GM12892 (cell line): ENCODE data around the gene RRAD.

ENCODE experiments used
- DNase-seq: peaks from one replicate; pipeline ENCODE4 v3.0.0; 2011; ENCODE audit not compliant: insufficient read length
- FAIRE-seq: peaks from 2 replicates; lab custom pipeline; 2011; peaks lifted over from hg19 to GRCh38; lab: Jason Lieb, UNC
- POLR2A ChIP-seq: IDR thresholded peaks from 2 replicates; pipeline ENCODE4 v1.6.1; 2011; ENCODE audit warnings: low read depth, low read length, control low read depth
- POLR2AphosphoS5 ChIP-seq: IDR thresholded peaks from 2 replicates; pipeline ENCODE4 v1.6.1; 2011; ENCODE audit warnings: low read depth, low read length, control low read depth
- TAF1 ChIP-seq: IDR thresholded peaks from 2 replicates; pipeline ENCODE4 v1.6.1; 2011; ENCODE audit warnings: low read depth, mild to moderate bottlenecking, control low read depth, low read length, borderline replicate concordance

RRAD gene

DNA sequence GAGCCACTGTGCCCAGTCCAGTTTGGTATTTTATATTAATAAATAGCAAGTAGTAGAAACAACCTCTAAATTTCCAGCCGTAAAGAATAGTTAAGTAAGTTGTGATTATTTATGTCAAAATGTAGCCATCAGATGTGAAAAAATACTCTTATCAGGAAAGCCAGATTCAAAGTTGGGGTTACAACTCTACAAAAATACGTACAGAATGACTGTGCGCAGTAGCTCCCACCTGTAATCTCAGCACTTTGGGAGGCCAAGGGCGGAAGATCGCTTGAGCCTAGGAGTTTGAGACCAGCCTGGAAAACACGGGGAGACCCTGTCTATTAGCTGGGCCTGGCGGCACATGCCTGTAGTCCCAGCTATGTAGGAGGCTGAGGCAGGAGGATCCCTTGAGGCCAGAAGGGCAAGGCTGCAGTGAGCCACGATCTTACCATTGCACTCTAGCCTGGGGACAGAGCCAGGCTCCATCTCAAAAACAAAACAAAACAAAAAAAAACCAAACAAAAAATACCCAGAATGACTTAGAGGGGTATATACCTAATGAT lies 43.3 kb downstream of the RRAD start:
- TF ChIP-seq POLR2A (no peak), TAF1 (no peak), POLR2AphosphoS5 (no peak)
- peak; percentile 5 for FAIRE-seq
- no peak for DNase-seq

DNA sequence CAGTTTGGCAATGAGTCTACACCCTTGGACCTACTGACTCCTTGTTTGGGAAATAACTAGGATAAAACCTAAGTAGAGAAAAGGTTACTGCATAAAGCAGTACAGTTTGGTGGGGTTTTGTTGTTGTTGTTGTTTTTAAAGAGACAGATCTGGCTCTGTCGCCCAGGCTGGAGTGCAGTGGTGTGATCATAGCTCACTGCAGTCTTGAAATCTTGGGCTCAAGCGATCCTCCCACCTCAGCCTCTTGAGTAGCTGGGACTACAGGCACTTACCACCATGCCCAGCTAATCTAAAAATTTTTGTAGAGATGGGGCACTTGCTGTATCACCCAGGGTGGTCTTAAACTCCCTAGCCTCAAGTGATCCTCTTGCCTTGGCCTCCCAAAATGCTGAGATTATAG lies 43.8 kb downstream of the RRAD start:
- DNase-seq (no peak), FAIRE-seq (no peak)
- no peak for TF ChIP-seq POLR2A
- TF ChIP-seq POLR2AphosphoS5, result no peak
- TF ChIP-seq TAF1, result no peak

GRCh38 chr16:66881014-66881417 lies 44.3 kb downstream of the RRAD start:
- no peak for DNase-seq
- no peak for TF ChIP-seq POLR2A
- no peak for TF ChIP-seq POLR2AphosphoS5
- no peak for TF ChIP-seq TAF1
- no peak for FAIRE-seq

DNA sequence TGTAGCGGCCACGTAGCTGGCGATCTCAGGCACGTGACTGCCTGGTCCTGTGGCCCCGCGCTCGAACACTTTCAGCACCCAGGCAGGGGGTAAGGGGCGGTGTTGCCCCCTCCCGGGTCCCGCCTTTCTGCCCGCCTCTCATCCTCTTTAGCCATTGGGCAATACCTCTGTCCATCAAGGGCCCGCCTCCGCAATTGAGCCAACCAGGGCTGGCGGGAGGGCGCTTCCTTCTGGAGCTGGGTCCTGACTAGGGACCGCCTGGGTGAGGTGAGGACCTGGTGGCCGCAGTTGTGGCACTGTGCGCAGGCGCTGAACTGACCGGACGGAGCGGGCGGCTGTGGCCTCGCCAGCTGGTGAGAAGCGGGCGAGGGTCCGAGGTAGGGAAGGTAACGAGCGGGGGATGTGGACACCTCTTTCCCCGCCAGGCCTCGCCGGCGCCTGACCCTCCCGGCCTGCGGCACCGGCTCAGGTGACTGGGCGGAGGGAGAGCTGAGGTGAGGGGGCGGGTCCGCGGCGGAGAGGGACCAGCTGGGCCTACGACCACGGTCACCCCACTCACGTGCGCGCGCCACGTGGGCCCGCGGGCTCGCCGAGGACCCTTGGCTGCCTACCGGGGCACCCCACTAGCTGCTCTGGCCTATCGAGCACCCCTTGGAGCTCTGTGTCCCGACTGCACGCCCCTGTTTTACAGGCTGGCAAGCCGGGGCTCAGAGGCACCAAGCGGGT lies 44.9 kb downstream of the RRAD start, which contains the start of gene PDP2:
Gene PDP2 (plus strand): TSS at position 228 of the 726 bp plus-strand sequence. CDS start 3,770 bp downstream, outside the sequence.
- no peak for TF ChIP-seq POLR2AphosphoS5
- TF ChIP-seq POLR2A, result peak; percentile 67; the same call in 1 of the 2 replicates
- 0 out of 2 replicates have a peak, but pooled peaks have one; percentile 27 for TF ChIP-seq TAF1
- FAIRE-seq (peak; percentile 92), DNase-seq (peak; percentile 82)

DNA sequence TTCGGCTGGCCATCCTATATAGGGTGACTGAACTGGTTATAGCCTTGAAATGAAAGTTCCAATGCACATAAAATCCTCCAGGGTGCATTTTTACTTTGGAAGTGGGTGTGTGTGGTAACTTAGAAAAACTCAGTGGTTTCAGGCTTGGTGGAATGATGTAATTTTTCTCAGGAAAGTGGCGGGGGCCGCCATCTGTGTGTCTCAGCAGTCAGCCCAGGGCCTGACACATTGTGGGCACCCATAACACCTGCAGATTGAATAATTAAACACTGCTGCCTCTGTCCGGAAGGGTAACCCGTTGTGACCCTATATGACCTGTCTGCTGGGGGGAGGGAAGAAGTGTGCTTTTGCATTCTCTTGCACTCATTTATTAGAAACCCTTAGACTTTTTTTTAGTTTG lies 47.3 kb downstream of the RRAD start:
- FAIRE-seq (no peak), DNase-seq (no peak)
- no peak for TF ChIP-seq POLR2AphosphoS5
- no peak for TF ChIP-seq TAF1
- no peak for TF ChIP-seq POLR2A

DNA sequence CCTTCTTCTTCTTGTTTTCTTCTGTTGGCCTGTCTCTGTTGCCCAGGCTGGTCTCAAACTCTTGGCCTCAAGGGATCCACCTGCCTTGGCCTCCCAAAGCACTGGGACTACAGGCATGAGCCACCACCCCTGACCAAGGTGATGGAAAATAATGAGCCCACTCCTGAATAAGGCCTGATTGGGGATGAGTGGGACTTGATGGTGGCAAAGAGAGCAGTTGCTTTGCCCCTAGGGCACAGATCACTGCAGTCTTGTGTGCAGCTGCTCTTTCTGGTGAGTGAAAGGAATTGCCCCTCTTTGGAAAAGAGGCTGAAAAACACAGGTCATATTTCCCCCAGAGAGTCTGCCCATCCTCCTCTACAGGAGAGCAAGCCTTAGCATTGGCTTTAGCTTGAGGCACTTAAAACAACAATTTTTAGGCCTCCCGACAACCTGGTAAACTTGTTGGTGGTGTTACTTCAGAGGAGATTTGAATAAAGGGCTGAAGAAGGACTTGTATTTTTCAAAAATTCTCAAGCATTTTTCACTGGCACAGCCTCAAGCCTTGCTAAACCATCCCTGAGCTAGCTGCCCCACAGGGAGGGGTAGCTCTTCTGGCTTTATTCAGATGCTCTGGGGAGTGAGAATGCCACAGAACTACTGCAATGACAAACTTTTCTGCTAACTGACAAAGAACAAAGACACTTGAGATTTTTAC lies 51.1 kb downstream of the RRAD start:
- peak; percentile 63 for FAIRE-seq
- no peak for DNase-seq
- TF ChIP-seq POLR2AphosphoS5 (no peak), TAF1 (no peak), POLR2A (no peak)

DNA sequence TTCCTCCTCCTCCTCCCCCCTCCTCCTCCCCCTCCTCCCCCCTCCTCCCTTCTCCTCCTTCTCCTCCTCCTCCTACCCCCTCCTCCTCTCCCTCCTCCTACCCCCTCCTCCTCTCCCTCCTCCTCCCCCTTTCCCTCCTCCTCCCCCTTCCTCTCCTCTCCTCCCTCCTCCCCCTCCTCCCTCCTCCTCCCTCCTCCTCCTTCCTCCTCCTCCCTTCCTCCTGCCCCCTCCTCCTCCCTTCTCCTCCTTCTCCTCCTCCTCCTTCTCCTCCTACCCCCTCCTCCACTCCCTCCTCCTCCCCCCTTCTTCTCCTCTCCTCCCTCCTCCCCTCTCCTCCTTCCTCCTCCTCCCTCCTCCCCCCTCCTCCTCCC lies 51.7 kb downstream of the RRAD start:
- FAIRE-seq (no peak), DNase-seq (no peak)
- TF ChIP-seq POLR2A (no peak), POLR2AphosphoS5 (no peak), TAF1 (no peak)

- peak; percentile 88 for DNase-seq
- peak; percentile 90 for FAIRE-seq
- TF ChIP-seq POLR2A (no peak), TAF1 (no peak), POLR2AphosphoS5 (no peak)
Measured at GRCh38 chr16:66872943-66873684, 52.2 kb downstream of the RRAD start.

DNA sequence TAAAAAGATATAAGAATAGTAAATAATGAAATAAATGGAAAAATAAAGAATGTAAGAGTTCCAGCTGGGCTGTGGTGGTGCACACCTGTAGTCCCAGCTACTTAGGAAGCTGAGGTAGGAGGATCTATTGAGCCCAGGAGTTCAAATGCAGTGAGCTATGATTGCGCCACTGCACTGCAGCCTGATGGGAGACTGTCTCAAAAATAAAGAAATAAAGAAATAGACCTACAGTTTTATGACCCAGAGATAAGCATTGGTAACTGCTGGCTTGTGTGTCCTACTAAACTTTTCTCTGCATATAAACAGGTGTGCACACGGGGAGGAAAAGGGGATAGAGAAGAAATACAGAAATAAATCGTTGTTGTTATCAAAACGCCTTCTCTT lies 52.8 kb downstream of the RRAD start:
- FAIRE-seq (no peak), DNase-seq (no peak)
- TF ChIP-seq POLR2A (no peak), POLR2AphosphoS5 (no peak), TAF1 (no peak)

DNA sequence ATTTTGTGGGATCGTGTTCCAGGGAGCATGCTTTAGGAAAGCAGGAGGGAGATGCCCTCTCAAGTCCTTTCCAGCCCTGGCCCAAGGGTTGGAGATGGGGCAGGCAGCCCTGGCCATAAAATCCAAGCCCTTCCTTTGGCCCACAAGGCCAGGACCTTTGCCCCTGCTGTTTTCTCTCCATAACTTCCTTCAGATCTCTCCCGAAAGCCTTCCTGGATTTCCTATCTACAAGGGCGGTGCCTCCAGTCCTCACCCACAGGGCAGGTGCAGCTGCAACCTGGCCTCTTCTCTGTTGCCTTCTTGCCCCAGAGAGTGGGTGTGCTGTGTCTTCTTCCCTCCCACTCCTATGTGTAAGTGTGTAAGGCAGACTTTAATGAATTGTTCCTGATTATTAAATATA lies 53.5 kb downstream of the RRAD start:
- DNase-seq, result no peak
- no peak for FAIRE-seq
- TF ChIP-seq POLR2AphosphoS5, result no peak
- TF ChIP-seq POLR2A, result no peak
- TF ChIP-seq TAF1, result no peak
